NCI-H2029 treated with DMSO at 0.1 percent for 48 hours (cell line): ENCODE data around the gene C20orf204.

Experiments used
- DNase-seq: peaks from one replicate; lab custom pipeline; 2025; lab: John Stamatoyannopoulos, UW

Gene C20orf204

GRCh38 chr20:64071341-64072332 lies 35.7 kb downstream of the C20orf204 start:
- no peak for DNase-seq

- no peak for DNase-seq
These were observed 36.6 kb downstream of the C20orf204 start for GRCh38 chr20:64072498-64073063.

GRCh38 chr20:64073476-64074183 lies 37.6 kb downstream of the C20orf204 start:
- DNase-seq = no peak

- no peak for DNase-seq
These were observed 38.3 kb downstream of the C20orf204 start for GRCh38 chr20:64074184-64074789.

GRCh38 chr20:64074963-64075362 lies 39.0 kb downstream of the C20orf204 start:
- no peak for DNase-seq

GRCh38 chr20:64075556-64075955 lies 39.6 kb downstream of the C20orf204 start:
- DNase-seq = no peak

GRCh38 chr20:64076061-64076997 lies 40.3 kb downstream of the C20orf204 start:
- DNase-seq = no peak

GRCh38 chr20:64077094-64077493 lies 41.1 kb downstream of the C20orf204 start:
- DNase-seq = no peak

- DNase-seq = no peak
These were observed 41.5 kb downstream of the C20orf204 start for GRCh38 chr20:64077541-64077875.

- no peak for DNase-seq
These were observed 42.0 kb downstream of the C20orf204 start for GRCh38 chr20:64077876-64078551.

- DNase-seq = no peak
These were observed 42.9 kb downstream of the C20orf204 start for GRCh38 chr20:64078934-64079272.

- DNase-seq = no peak
These were observed 43.5 kb downstream of the C20orf204 start, which contains the start of gene RGS19 for GRCh38 chr20:64079273-64080012. Gene RGS19, minus strand, starts transcription at chr20:64079518. Its CDS starts 2,632 bp downstream, at chr20:64076886.

GRCh38 chr20:64080013-64080812 lies 44.2 kb downstream of the C20orf204 start, which contains the start of gene OPRL1:
Gene OPRL1, plus strand, starts transcription at chr20:64080082. Its CDS starts 12,639 bp downstream, at chr20:64092721.
- no peak for DNase-seq

- DNase-seq = no peak
These were observed 45.0 kb downstream of the C20orf204 start for GRCh38 chr20:64080813-64081623.

GRCh38 chr20:64081624-64081964 lies 45.6 kb downstream of the C20orf204 start:
- DNase-seq = no peak

- no peak for DNase-seq
These were observed 46.2 kb downstream of the C20orf204 start for GRCh38 chr20:64082126-64082731.

GRCh38 chr20:64082820-64083377 lies 46.9 kb downstream of the C20orf204 start:
- no peak for DNase-seq
